ENCODE data around the gene RBM20.

- TF ChIP-seq CTCF (IDR thresholded peaks at IDR 0.05 in 4 of 5, conservative IDR thresholded peaks at IDR 0.05 in 1 of 5) (no peak), POLR2A (IDR thresholded peaks at IDR 0.05) (no peak)
These were observed 38.2 kb downstream of the RBM20 start for GRCh38 chr10:110682348-110682747.
